Liver (tissue), 9 donors: ENCODE data around the gene C19orf47. TPM values are rescaled to one million over a fixed set of nuclear protein-coding genes. Genes with fewer than 3 reads are reported as not detected.

Experiments used
- DNase-seq: peaks from one replicate; pipeline ENCODE4 v3.0.0-alpha.2; 2017; ENCODE audit warnings: low spot score
- H3K27ac ChIP-seq, 2 donors: one replicate each; pipeline ENCODE4 v1.7.0; 2013; ENCODE audit warnings: inconsistent platforms in 2 of 2, low read length in 2 of 2, control low read depth in 1 of 2, low read depth in 1 of 2, mild to moderate bottlenecking in 1 of 2
- H3K27me3 ChIP-seq, 4 donors: one replicate each; pipeline versions ENCODE4 v1.6.1 to v1.7.0; 2013; ENCODE audit warnings: low read length in 3 of 4, inconsistent platforms in 1 of 4, mild to moderate bottlenecking in 1 of 4, moderate library complexity in 1 of 4; ENCODE audit not compliant: control insufficient read depth in 4 of 4, insufficient read depth in 4 of 4
- H3K36me3 ChIP-seq, 4 donors: one replicate each; pipeline versions ENCODE4 v1.6.1 to v1.7.0; 2013; ENCODE audit warnings: low read length in 3 of 4, mild to moderate bottlenecking in 3 of 4, low read depth in 1 of 4, moderate library complexity in 1 of 4; ENCODE audit not compliant: control insufficient read depth in 4 of 4, insufficient read depth in 3 of 4
- H3K4me1 ChIP-seq, 4 donors: one replicate each; pipeline versions ENCODE4 v1.6.1 to v1.7.0; 2013; ENCODE audit warnings: low read length in 3 of 4, mild to moderate bottlenecking in 3 of 4, moderate library complexity in 1 of 4; ENCODE audit not compliant: control insufficient read depth in 4 of 4, insufficient read depth in 4 of 4
- H3K4me3 ChIP-seq, 3 donors: one replicate each; pipeline versions ENCODE4 v1.6.1 to v1.7.0; 2013; ENCODE audit warnings: low read length in 3 of 3, control low read depth in 1 of 3, low read depth in 1 of 3, mild to moderate bottlenecking in 1 of 3
- H3K9ac ChIP-seq, 2 donors: one replicate each; pipeline ENCODE4 v1.7.0; 2013; ENCODE audit warnings: low read length in 2 of 2, mild to moderate bottlenecking in 2 of 2, moderate library complexity in 2 of 2, control low read depth in 1 of 2, low read depth in 1 of 2
- H3K9me3 ChIP-seq, 4 donors: one replicate each; pipeline versions ENCODE4 v1.6.1 to v1.7.0; 2013; ENCODE audit warnings: low read length in 3 of 4; ENCODE audit not compliant: control insufficient read depth in 4 of 4
- EGR1 ChIP-seq, 2 donors: IDR thresholded peaks; 2 replicates each; pipeline ENCODE4 v1.6.1; 2016 to 2018; ENCODE audit warnings: antibody characterized with exemption in 2 of 2, low read depth in 2 of 2
- FOXA1 ChIP-seq: IDR thresholded peaks from 2 replicates; pipeline ENCODE4 v1.6.1; 2016; ENCODE audit warnings: antibody characterized with exemption
- FOXA2 ChIP-seq: IDR thresholded peaks from 2 replicates; pipeline ENCODE4 v1.6.1; 2016; ENCODE audit warnings: antibody characterized with exemption
- GABPA ChIP-seq, 2 donors: IDR thresholded peaks in 1 of 2; conservative IDR thresholded peaks in 1 of 2; 2 replicates each; pipeline ENCODE4 v1.6.1; 2016; ENCODE audit warnings: antibody characterized with exemption in 2 of 2, mild to moderate bottlenecking in 1 of 2, moderate library complexity in 1 of 2
- HNF4A ChIP-seq, 2 donors: conservative IDR thresholded peaks; 2 replicates each; pipeline ENCODE4 v1.6.1; 2016; ENCODE audit warnings: antibody characterized with exemption in 2 of 2, mild to moderate bottlenecking in 2 of 2
- HNF4G ChIP-seq: IDR thresholded peaks from 2 replicates; pipeline ENCODE4 v1.6.1; 2016; ENCODE audit warnings: antibody characterized with exemption
- JUND ChIP-seq, 2 donors: IDR thresholded peaks; 2 replicates each; pipeline ENCODE4 v1.6.1; 2016; ENCODE audit warnings: antibody characterized with exemption in 2 of 2
- MAX ChIP-seq: IDR thresholded peaks from 2 replicates; pipeline ENCODE4 v1.6.1; 2016; ENCODE audit warnings: antibody characterized with exemption
- NR2F2 ChIP-seq: IDR thresholded peaks from 2 replicates; pipeline ENCODE4 v1.6.1; 2016; ENCODE audit warnings: antibody characterized with exemption
- REST ChIP-seq: IDR thresholded peaks from 2 replicates; pipeline ENCODE4 v1.6.1; 2016; ENCODE audit warnings: antibody characterized with exemption, mild to moderate bottlenecking
- RXRA ChIP-seq, 2 donors: IDR thresholded peaks; 2 replicates each; pipeline ENCODE4 v1.6.1; 2017 to 2018; ENCODE audit warnings: antibody characterized with exemption in 2 of 2, mild to moderate bottlenecking in 1 of 2
- SP1 ChIP-seq: IDR thresholded peaks from 2 replicates; pipeline ENCODE4 v1.6.1; 2018; ENCODE audit warnings: antibody characterized with exemption, mild to moderate bottlenecking
- YY1 ChIP-seq: IDR thresholded peaks from 2 replicates; pipeline ENCODE4 v1.6.1; 2016; ENCODE audit warnings: antibody characterized with exemption, mild to moderate bottlenecking
- WGBS: extraction: QIAGEN DNeasy Blood & Tissue Kit; methylation state at CpG from one replicate; pipeline ENCODE4 v1.1.7; 2013; 5-methylcytosine and 5-hydroxymethylcytosine counted together
- polyA plus RNA-seq, 2 donors: library from polyadenylated mRNA; stranded (reverse) in 1 of 2; unstranded in 1 of 2; fragments of 200-250 nt in 1 of 2; fragments of >200 nt in 1 of 2; fragmentation: Nextera tagmentation in 1 of 2; extraction: Ambion mirVana in 1 of 2; gene quantifications; one replicate each; pipeline versions ENCODE4 v1.2.1 to v1.2.3, GENCODE V29; 2013 to 2015
- total RNA-seq, 2 donors: library from RNA; depleted of rRNA; stranded (reverse); fragments of >200 nt; gene quantifications; one replicate each; pipeline ENCODE4 v1.2.3, GENCODE V29; 2014
- TF ChIP-seq, protein P1 (sequence below): IDR thresholded peaks from 2 replicates; pipeline ENCODE4 v1.6.1; 2016; ENCODE audit warnings: antibody characterized with exemption
- TF ChIP-seq, protein P2 (sequence below): fragments of 150-350 bp; IDR thresholded peaks from 2 replicates; pipeline ENCODE4 v1.5.1; 2017; ENCODE audit warnings: improper control_type of control experiment, low read depth, low read length; ENCODE audit not compliant: missing input control
- TF ChIP-seq, protein P3 (sequence below): IDR thresholded peaks from 2 replicates; pipeline ENCODE4 v1.6.1; 2016; ENCODE audit warnings: antibody characterized with exemption
- donor health status: healthy.
- donor health status: healthy.
- donor health status: healthy.
- donor health status: healthy.
- donor health status: healthy.

C19orf47 gene
- total and polyA plus RNA-seq, 4 donors, result 3.9 to 6.0 (median 5.0) TPM

GRCh38 chr19:40298026-40298425, 50.2 kb downstream of the C19orf47 start:
- H3K36me3 ChIP-seq, result no peaks in the 10 kb centered on the region
- no peak overlapping the region for H3K27ac ChIP-seq
- 76% methylated on average over 3 of the region's 3 CpGs for WGBS
- H3K9ac ChIP-seq, result no peak overlapping the region
- no peaks in the 10 kb centered on the region for H3K9me3 ChIP-seq
- H3K27me3 ChIP-seq, result no peaks in the 10 kb centered on the region
- TF ChIP-seq HNF4G (no peak), REST (no peak), NR2F2 (no peak), YY1 (no peak), SP1 (no peak), JUND (IDR thresholded peaks at IDR 0.05) (no peak), EGR1 (IDR thresholded peaks at IDR 0.05; ENCODE audit: low read depth in 2 of 2) (no peak), RXRA (IDR thresholded peaks at IDR 0.05) (no peak), GABPA (IDR thresholded peaks at IDR 0.05 in 1 of 2, conservative IDR thresholded peaks at IDR 0.05 in 1 of 2) (no peak), HNF4A (conservative IDR thresholded peaks at IDR 0.05) (no peak)
- TF ChIP-seq, protein P1, sequence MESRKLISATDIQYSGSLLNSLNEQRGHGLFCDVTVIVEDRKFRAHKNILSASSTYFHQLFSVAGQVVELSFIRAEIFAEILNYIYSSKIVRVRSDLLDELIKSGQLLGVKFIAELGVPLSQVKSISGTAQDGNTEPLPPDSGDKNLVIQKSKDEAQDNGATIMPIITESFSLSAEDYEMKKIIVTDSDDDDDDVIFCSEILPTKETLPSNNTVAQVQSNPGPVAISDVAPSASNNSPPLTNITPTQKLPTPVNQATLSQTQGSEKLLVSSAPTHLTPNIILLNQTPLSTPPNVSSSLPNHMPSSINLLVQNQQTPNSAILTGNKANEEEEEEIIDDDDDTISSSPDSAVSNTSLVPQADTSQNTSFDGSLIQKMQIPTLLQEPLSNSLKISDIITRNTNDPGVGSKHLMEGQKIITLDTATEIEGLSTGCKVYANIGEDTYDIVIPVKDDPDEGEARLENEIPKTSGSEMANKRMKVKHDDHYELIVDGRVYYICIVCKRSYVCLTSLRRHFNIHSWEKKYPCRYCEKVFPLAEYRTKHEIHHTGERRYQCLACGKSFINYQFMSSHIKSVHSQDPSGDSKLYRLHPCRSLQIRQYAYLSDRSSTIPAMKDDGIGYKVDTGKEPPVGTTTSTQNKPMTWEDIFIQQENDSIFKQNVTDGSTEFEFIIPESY, result no peak
- H3K4me1 ChIP-seq, result no peaks in the 10 kb centered on the region
- DNase-seq, result no peak
- H3K4me3 ChIP-seq, result no peak overlapping the region

GRCh38 chr19:40294560-40294959, 53.6 kb downstream of the C19orf47 start:
- H3K4me3 ChIP-seq, result no peak overlapping the region
- H3K9ac ChIP-seq, result no peak overlapping the region
- no peaks in the 10 kb centered on the region for H3K4me1 ChIP-seq
- TF ChIP-seq FOXA2 (no peak), EGR1 (IDR thresholded peaks at IDR 0.05; ENCODE audit: low read depth in 2 of 2) (no peak), MAX (no peak), NR2F2 (no peak), HNF4A (conservative IDR thresholded peaks at IDR 0.05) (no peak), YY1 (no peak), GABPA (IDR thresholded peaks at IDR 0.05 in 1 of 2, conservative IDR thresholded peaks at IDR 0.05 in 1 of 2) (no peak), FOXA1 (no peak), RXRA (IDR thresholded peaks at IDR 0.05) (no peak), REST (no peak)
- TF ChIP-seq, protein P2, sequence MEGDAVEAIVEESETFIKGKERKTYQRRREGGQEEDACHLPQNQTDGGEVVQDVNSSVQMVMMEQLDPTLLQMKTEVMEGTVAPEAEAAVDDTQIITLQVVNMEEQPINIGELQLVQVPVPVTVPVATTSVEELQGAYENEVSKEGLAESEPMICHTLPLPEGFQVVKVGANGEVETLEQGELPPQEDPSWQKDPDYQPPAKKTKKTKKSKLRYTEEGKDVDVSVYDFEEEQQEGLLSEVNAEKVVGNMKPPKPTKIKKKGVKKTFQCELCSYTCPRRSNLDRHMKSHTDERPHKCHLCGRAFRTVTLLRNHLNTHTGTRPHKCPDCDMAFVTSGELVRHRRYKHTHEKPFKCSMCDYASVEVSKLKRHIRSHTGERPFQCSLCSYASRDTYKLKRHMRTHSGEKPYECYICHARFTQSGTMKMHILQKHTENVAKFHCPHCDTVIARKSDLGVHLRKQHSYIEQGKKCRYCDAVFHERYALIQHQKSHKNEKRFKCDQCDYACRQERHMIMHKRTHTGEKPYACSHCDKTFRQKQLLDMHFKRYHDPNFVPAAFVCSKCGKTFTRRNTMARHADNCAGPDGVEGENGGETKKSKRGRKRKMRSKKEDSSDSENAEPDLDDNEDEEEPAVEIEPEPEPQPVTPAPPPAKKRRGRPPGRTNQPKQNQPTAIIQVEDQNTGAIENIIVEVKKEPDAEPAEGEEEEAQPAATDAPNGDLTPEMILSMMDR, result no peak
- TF ChIP-seq, protein P3, sequence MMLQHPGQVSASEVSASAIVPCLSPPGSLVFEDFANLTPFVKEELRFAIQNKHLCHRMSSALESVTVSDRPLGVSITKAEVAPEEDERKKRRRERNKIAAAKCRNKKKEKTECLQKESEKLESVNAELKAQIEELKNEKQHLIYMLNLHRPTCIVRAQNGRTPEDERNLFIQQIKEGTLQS, result no peak
- no peak for DNase-seq
- H3K9me3 ChIP-seq, result no peaks in the 10 kb centered on the region
- no peaks in the 10 kb centered on the region for H3K36me3 ChIP-seq
- WGBS, result 91% methylated on average over 6 of the region's 6 CpGs
- H3K27ac ChIP-seq, result no peak overlapping the region
- H3K27me3 ChIP-seq, result no peaks in the 10 kb centered on the region
